ENCODE results near the gene DMKN. TPM values are rescaled to one million over a fixed set of nuclear protein-coding genes. Genes with fewer than 3 reads are reported as not detected.

DMKN gene
- total and polyA plus RNA-seq, 2 of the 4 experiments (the other 2 are of a cell fraction): 0.36 to 2.4 TPM

DNA sequence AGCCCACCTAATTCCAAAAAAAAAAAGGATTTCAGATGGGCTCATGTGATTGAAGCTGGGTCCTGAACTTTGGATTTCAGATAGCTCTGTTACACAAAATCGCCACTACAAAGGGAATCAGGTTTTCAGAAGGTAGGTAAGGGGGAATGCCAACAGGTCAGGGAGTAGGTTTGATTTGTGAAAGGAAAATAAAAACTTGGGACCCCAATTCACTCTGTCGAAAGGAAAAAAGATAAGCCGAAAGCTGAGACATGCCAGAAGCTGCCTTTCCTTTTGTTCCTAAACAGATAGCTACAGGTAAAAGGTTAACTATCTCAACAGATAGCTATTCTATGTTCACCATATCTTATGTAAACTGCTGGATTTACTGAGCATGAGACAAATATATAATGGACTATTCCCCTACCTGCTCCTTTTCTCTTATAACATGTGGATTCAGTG is 27.2 kb downstream of the DMKN start:
- POLR2A ChIA-PET (ENCODE audit: unreplicated experiment): no interaction called here
- Histone ChIP-seq H2BK20ac (ENCODE audit: low read depth, low read length) (no peak overlapping the region), H4K8ac (ENCODE audit: low read depth in 2 of 2, low read length in 2 of 2) (no peak overlapping the region), H4K5ac (ENCODE audit: low read depth, low read length) (no peak overlapping the region), H3K56ac (ENCODE audit: extremely low read depth, insufficient read depth, low read length) (no peak overlapping the region), H3K9me3 (ENCODE audit: control insufficient read depth, insufficient read depth, low read length) (no peaks in the 10 kb centered on the region), H3K4me2 (ENCODE audit: low read depth, low read length) (no peak overlapping the region), H3K14ac (replicated peaks; ENCODE audit: low read depth, low read length) (no peak overlapping the region), H2BK15ac (ENCODE audit: low read depth, low read length) (no peak overlapping the region), H3K27me3 (ENCODE audit: control insufficient read depth, insufficient read depth, low read length) (peaks cover 25% of the 10 kb centered on the region), H3K79me1 (ENCODE audit: low read depth in 1 of 2, low read length in 2 of 2) (no peaks in the 10 kb centered on the region), H2AFZ (replicated peaks; ENCODE audit: low read length, poor library complexity) (no peak overlapping the region), H2BK120ac (ENCODE audit: low read depth, low read length) (no peak overlapping the region), H4K20me1 (ENCODE audit: insufficient read depth, low read length) (no peaks in the 10 kb centered on the region), H3K4me1 (ENCODE audit: control insufficient read depth, insufficient read depth, low read length) (no peaks in the 10 kb centered on the region), H3K18ac (ENCODE audit: low read depth, low read length) (no peak overlapping the region), H3K23ac (ENCODE audit: low read depth, low read length) (no peak overlapping the region), H2BK5ac (ENCODE audit: low read depth, low read length, poor library complexity, severe bottlenecking) (no peak overlapping the region), H4K91ac (ENCODE audit: insufficient read depth, low read depth, low read length) (no peak overlapping the region), H3K9ac (ENCODE audit: low read depth, low read length) (no peak overlapping the region), H3K27ac (ENCODE audit: insufficient read depth, low read length) (no peak overlapping the region), H2AK9ac (replicated peaks; ENCODE audit: low read depth, low read length, poor library complexity) (no peak overlapping the region), H3K36me3 (ENCODE audit: control insufficient read depth, insufficient read depth, low read length) (no peaks in the 10 kb centered on the region), H3K4me3 (ENCODE audit: insufficient read depth, low read depth, low read length) (no peak overlapping the region), H3K9me1 (ENCODE audit: insufficient read depth, low read length) (no peaks in the 10 kb centered on the region), H3K4ac (ENCODE audit: low read depth, low read length) (no peak overlapping the region), H2AK5ac (ENCODE audit: low read depth, low read length) (no peak overlapping the region)
- in situ Hi-C loops (cut with MboI; ENCODE audit: low sequenced_read_pairs) (no loop called here), dilution Hi-C loops (cut with HindIII; ENCODE audit: low sequenced_read_pairs, unreplicated experiment) (no loop called here), intact Hi-C loops (cut with micrococcal nuclease) (no loop called here)
- CTCF ChIA-PET: interaction anchor here (1.0 kb wide), 1 partner anchor 8 kb away, joined by 3 read pairs; no protein-coding TSS in a partner anchor
- DNase-seq (no peak), ATAC-seq (ENCODE audit: low read depth) (no peak)
- TF ChIP-seq RFX5 (IDR thresholded peaks at IDR 0.05; ENCODE audit: low read depth, low read length) (no peak), MXI1 (IDR thresholded peaks at IDR 0.05; ENCODE audit: borderline replicate concordance, low read depth, low read length) (no peak), BHLHE40 (IDR thresholded peaks at IDR 0.05; ENCODE audit: low read depth, low read length) (no peak), CHD1 (IDR thresholded peaks at IDR 0.05; ENCODE audit: low read depth, low read length) (no peak), POLR2A (IDR thresholded peaks at IDR 0.05; ENCODE audit: low read depth, low read length) (no peak), RCOR1 (IDR thresholded peaks at IDR 0.05; ENCODE audit: insufficient replicate concordance, low read length) (no peak), RAD21 (IDR thresholded peaks at IDR 0.05; ENCODE audit: low read length) (no peak), FOS (IDR thresholded peaks at IDR 0.05; ENCODE audit: low read depth, low read length) (no peak), NFE2L2 (IDR thresholded peaks at IDR 0.05; ENCODE audit: low read depth, low read length) (no peak), MAFK (IDR thresholded peaks at IDR 0.05; ENCODE audit: low read depth, low read length) (no peak), MAZ (IDR thresholded peaks at IDR 0.05; ENCODE audit: borderline replicate concordance, low read depth, low read length) (no peak)
- TF ChIP-seq, protein P1, sequence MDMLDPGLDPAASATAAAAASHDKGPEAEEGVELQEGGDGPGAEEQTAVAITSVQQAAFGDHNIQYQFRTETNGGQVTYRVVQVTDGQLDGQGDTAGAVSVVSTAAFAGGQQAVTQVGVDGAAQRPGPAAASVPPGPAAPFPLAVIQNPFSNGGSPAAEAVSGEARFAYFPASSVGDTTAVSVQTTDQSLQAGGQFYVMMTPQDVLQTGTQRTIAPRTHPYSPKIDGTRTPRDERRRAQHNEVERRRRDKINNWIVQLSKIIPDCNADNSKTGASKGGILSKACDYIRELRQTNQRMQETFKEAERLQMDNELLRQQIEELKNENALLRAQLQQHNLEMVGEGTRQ (IDR thresholded peaks at IDR 0.05; ENCODE audit: low read depth, low read length): no peak
- 80% methylated on average over 1 of the region's 3 CpGs; no CpG with 5 or more reads in 1 of the 2 experiments for WGBS, 2 experiments (ENCODE audit: extremely low coverage in 2 of 2, insufficient read length in 1 of 2)
- BruUV-seq (replicated peaks): no TSS peak

All from IMR-90 (cell line).